HG03460 (cell line): ENCODE measurements around the gene B4GALT7.
A peak's percentile ranks its signal among the peaks of the same experiment; 100 is the strongest.
"Not testable (repeated sequence)": the region's sequence is repeated elsewhere in the genome, so short reads cannot be mapped to it uniquely, and the experiment has no call there.

Experiments used
- ATAC-seq: cut with Tn5 transposase; IDR thresholded peaks from one replicate; pipeline ENCODE4 v1.9.1; 2021; ENCODE audit not compliant: unreplicated experiment

B4GALT7 gene

GRCh38 chr5:177599731-177600507, at the start of gene B4GALT7:
B4GALT7 (plus strand) TSS chr5:177600132; CDS start chr5:177600211, 79 bp downstream.
- ATAC-seq, result peak; percentile 86

- no peak for ATAC-seq
These were observed 47.0 kb upstream of the B4GALT7 start for GRCh38 chr5:177552839-177553455.

- ATAC-seq, result peak; percentile 37
These were observed 46.1 kb upstream of the B4GALT7 start for GRCh38 chr5:177553671-177554429.

- ATAC-seq, result peak; percentile 88
These were observed 45.3 kb upstream of the B4GALT7 start, which contains the start of gene FAM193B for GRCh38 chr5:177554474-177555111. FAM193B (minus strand) TSS chr5:177554563; CDS start chr5:177554458, 105 bp downstream.

- no peak for ATAC-seq
These were observed 44.7 kb upstream of the B4GALT7 start for GRCh38 chr5:177555228-177555627.

GRCh38 chr5:177555665-177556064, 44.3 kb upstream of the B4GALT7 start:
- ATAC-seq, result no peak

GRCh38 chr5:177557041-177557647, 42.8 kb upstream of the B4GALT7 start:
- ATAC-seq, result no peak

- no peak for ATAC-seq
These were observed 42.1 kb upstream of the B4GALT7 start for GRCh38 chr5:177557796-177558195.

- ATAC-seq, result not testable (repeated sequence)
These were observed 40.4 kb upstream of the B4GALT7 start for GRCh38 chr5:177559446-177559941.

- ATAC-seq, result no peak
These were observed 34.9 kb upstream of the B4GALT7 start for GRCh38 chr5:177565046-177565445.

- ATAC-seq, result no peak
These were observed 31.6 kb upstream of the B4GALT7 start for GRCh38 chr5:177568326-177568725.

- ATAC-seq, result no peak
These were observed 30.0 kb upstream of the B4GALT7 start for GRCh38 chr5:177569894-177570293.

- no peak for ATAC-seq
These were observed 24.4 kb upstream of the B4GALT7 start for GRCh38 chr5:177575488-177575887.

GRCh38 chr5:177576169-177576568, 23.8 kb upstream of the B4GALT7 start:
- ATAC-seq, result no peak

- no peak for ATAC-seq
These were observed 21.6 kb upstream of the B4GALT7 start for GRCh38 chr5:177578316-177578715.

- no peak for ATAC-seq
These were observed 11.5 kb upstream of the B4GALT7 start for GRCh38 chr5:177588413-177588909.

- ATAC-seq, result no peak
These were observed 9.5 kb upstream of the B4GALT7 start for GRCh38 chr5:177590406-177590805.

- no peak for ATAC-seq
These were observed 8.3 kb upstream of the B4GALT7 start for GRCh38 chr5:177591690-177592009.

GRCh38 chr5:177592010-177592834, 7.7 kb upstream of the B4GALT7 start, which contains the start of gene TMED9:
TMED9 (plus strand) TSS chr5:177592203; CDS start chr5:177592215, 12 bp downstream.
- ATAC-seq, result peak; percentile 96
